Activated CD8-positive, alpha-beta memory T cell treated with anti-CD3 and anti-CD28 coated beads, Interleukin-2, amount 50 U/mL, for 4 hours (primary cell): ENCODE data around the gene CISTR.
A peak's percentile ranks its signal among the peaks of the same experiment; 100 is the strongest.
"Not testable (repeated sequence)": the region's sequence is repeated elsewhere in the genome, so short reads cannot be mapped to it uniquely, and the experiment has no call there.

Experiments
- DNase-seq: peaks from one replicate; pipeline ENCODE4 v3.0.0-alpha.2; 2020

CISTR gene

DNA sequence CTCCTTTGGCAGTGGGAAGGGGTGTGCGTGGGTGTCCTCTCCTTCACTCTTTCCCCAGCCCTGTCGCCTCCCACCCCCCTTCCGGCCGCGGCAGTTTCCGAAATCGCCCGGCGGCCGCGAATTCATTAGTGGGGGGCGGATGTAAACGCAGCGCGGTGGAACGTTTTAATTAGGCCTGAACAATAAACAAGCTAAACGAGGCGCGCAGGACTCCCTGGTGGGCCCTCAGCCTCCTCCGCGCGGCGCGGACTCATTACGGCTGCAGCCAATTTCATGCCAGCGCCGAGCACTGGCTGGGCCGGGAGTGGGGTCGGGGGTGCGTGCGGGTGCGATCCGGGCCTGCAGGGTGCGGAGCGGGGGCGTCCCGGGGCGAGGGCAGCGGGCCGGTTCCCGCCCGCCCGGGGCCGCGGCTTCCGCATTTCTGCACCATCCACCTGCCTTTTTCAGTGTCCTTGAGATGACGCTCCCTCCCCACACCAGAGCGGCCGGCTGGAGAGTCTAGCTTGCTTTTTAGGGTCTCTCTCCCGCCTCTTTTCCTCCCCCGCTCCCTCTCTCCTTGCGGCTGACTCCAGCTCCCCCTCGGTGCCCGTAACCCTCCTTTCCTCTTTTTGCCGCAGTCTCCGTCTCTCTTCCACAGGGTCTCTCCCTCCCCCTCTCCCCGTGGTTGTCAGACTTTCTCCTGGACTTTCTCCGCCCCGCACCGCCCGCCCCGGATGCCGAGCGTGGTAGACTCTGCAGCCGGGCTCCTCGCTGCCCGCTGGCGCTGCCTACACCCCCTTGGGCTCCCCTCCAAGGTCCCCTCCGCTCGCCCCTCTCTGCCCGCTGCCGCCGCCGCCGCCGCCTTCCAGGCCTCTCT is at the start of gene CISTR:
CISTR (minus strand) TSS at position 644 of the 856 bp plus-strand sequence.
- peak; percentile 37 for DNase-seq

DNA sequence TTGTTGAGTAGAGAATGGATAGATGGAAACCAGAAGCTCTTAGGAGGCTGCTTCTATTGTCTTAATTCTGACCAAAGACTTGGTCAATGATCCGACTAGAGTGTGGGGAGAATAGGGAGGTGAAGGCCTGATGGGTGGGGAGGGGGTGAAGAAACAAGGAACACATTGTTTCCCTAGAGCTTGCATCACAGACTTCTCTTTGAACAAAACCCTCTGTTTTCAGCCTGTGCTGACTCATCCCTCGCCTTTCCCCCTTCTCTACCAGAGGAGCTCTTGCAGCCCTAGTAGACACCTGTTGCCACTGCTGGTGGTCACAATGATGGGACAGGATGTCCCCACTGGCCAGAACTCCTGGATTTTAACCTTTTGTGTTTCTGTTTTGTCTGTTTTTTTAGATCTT is 46.8 kb upstream of the CISTR start:
- DNase-seq, result no peak

DNA sequence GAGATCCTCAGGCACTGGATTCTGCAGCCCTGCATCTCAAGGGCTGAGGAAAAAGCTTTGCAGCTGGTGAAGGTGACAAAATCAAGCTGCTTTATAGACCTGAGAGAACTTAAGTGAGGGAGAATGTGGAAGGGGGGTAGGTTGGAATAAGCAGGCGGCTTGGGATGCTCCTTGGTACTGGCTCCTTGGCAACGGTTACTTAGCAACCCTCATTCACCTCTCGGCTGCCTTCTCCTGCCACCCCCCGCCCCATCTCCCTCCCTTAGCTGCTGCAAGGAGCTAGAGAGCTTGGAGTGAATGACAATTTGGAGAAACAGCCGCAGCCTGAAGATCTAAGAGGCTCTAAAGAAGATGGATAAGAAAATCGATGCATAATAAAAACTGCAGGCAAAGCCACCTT is 44.1 kb upstream of the CISTR start:
- DNase-seq, result no peak

DNA sequence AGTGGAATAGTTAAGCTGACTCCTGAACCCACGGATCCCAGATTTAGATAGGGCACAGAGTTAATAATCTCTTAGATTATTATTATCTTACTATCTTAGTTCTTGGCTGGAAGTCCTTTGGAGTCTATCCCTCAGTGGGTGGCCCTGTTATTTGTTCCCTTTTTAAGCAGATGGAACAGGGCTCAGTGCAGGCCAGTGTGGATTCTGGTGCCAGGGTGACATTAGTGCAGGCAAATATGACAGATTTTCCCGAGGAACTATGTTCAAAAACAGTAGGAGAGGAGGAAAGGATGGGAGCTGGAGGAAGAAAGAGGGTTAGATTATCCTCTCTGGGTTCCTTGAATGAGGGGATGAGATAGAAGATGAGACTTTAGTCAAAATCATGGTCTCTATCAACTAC is 41.4 kb upstream of the CISTR start:
- DNase-seq, result no peak

DNA sequence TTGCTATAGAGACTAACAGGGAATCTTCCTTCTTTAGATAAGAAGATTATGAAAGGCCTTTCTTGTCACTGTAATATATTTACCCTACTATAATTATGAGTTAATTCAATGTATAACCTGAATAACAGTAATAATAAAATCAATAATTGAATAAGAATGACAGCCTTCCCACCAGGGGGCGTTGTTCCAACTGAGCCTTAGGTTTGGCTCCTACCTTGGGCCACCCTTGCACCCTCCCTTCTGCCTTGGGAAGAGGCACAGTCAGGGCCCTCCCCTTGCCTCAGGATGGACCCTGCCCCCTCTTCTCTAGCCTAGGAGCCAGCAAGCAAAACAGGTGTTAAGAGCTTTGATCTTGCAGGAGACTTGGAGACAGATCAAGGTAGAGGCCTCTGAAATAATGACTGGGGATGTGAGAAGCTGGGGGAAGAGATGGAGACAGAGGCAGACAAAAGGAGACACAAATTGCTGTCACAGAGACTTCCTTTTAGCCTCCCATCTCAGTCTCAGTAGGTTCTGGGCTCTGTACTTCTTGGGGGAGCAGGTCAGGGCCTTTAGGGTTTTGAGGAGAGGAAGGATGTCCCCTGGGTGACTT is 40.1 kb upstream of the CISTR start:
- peak; percentile 41 for DNase-seq

DNA sequence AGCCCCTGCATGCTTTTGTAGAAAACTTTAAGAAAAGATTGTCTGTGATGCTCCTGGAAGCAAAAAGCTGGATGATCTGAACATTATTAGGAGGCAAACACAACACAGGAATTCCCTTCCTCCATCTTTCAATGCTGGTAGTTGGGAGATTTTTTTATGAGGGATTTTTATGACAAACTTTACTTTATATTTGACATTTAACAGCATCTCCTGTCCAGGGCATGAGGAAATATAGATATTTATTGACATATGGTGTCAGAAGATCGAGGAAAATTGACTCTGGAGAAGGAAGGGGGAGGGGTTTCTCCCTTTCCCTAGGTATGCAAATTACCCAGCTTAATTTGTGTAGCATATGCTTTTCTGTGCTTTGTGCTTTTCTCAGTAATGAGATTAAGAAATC is 37.8 kb upstream of the CISTR start:
- DNase-seq, result no peak

DNA sequence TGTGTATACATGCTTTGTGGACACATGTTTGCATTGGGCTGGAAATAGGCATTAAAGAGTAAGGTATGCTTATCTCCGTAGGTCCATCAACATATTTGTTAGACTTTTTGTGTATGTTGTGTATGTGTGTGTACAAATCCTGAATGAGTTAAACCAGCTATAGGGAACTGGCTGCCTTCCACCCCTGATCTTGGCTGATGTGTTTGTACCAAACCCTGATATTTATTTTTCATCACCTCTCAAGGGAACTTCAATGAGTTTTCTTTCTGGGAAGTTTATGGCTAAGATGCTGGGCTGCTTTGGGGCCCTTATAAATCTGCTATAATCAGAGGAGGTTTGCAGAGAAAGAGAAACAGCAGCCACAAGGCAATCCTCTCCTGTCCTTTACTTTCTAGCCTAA is 37.1 kb upstream of the CISTR start:
- DNase-seq, result no peak

DNA sequence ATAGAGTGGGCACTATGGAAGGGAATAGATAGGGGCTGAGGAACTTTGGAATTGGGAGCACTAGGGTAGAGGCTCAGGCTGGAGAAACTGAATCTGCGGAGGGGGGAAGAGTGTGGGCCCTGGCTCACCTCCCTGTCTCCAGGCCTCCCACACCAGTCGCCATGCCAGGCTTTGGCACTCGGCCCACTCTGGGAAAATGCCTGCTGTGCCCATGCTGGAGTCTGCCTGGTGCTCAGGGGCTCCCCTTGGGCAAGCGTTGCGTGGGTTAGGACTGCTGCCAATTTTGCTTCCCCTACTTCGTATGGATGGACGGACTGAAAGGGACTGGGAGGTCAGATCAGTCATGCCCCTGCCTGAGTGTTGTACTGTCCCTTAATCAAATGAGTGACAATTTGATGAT is 34.6 kb upstream of the CISTR start:
- DNase-seq, result no peak

DNA sequence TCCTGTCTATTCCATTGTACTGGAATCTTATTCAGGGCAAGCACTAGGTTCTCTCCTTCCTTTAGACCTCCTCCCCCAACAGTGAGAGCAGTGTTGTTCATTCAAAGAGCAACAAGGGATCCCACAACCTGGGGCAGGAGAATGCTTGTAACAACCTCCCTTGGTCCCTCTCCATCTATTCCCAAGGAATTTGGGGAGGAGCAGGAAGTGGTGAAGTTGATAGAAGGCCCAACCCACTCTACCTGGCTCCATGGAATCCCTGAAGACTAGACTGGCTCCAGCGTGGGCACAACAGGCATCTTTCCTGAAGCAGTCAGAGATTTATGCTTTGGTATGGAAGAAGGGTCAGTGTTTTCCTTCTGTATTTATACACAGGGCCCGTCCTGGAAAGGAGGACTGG is 33.4 kb upstream of the CISTR start:
- no peak for DNase-seq

DNA sequence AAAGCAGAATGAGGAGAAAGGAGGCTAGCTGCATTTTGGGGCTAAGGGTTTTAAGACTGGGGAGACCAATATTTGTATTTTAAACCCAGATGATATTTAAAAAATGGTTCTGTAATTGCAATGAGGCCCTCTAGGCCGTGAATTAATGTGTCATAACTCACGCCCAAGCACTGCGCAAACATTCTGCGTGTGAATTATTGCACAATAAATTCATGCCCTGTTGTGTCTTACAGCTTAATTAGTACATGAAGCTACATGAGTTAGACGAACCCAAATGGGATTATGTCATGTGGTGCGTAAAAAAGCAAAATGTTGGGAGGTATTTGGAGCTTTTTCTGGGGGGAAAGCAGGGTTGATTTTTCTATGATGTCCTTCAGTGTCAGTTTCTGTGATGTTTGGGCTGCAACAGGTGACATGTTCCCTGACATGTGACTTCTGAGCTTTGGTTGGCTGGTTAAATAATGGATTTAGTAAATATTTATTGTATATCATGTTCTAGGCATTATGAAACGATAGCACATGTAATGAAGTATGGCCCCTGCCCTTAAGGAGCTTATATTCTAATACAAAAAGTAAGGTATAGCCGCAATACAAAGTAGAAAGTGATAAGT is 30.4 kb upstream of the CISTR start:
- DNase-seq, result no peak

DNA sequence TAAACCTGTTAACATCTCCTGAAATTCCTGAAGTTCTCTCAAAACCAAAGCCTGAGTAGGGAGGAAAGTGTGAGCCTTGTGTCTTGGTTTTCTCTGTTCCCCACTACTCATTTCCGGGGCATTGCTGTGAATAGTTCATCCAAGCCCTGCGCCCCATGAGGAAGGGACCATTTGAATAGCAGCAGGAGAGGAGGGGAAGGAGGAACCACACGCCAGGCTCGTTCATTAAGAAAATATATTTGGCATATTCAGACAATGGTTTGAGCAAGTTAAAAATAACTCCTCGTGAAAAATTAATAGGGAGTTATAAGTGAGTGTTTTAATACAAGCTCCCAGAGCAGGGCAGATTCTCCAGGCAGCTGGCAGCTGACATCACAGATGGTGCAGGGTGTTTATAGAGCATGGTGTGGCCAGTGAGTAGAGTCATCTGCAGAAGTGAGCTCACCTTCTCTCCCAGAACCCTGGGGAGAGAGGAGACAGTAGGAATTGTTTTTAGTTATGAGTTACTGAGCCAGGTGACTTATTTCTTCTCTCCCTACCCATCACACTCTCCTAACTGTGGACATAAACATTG is 29.5 kb upstream of the CISTR start:
- no peak for DNase-seq

DNA sequence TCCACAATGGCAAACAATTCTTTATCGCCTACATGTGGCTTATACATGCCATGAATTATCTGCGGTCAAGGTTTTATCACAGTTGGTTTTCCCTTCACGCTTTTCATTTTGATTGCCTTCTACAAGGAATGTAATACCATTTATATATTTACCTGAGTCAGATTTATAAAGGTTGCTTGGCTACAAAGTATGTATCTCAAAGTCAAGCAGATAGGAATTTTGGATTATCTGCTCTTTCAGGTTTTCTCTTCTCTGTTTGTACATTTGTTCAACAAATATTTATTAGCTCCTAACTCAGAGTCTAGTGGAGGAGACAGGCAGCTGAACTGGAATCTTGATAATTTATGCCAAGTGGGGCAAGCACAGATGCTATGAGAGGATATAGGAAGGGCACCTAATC is 28.5 kb upstream of the CISTR start:
- DNase-seq, result no peak

DNA sequence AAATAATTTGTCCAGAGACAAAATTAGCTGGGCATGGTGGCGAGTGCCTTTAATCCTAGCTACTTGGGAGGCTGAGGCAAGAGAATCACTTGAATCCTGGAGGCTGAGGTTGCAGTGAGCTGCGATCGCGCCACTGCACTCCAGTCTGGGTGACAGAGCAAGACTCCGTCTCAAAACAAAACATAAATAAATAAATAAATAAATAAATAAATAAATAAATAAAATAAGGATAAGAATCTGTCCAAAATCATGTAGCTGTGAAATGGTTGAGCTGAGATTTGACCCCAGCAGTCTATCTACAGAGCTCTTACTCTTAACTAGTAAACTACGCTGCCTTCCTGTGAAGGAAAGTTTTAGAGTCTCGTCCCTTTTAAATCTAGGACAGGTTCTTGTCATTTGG is 27.9 kb upstream of the CISTR start:
- not testable (repeated sequence) for DNase-seq

DNA sequence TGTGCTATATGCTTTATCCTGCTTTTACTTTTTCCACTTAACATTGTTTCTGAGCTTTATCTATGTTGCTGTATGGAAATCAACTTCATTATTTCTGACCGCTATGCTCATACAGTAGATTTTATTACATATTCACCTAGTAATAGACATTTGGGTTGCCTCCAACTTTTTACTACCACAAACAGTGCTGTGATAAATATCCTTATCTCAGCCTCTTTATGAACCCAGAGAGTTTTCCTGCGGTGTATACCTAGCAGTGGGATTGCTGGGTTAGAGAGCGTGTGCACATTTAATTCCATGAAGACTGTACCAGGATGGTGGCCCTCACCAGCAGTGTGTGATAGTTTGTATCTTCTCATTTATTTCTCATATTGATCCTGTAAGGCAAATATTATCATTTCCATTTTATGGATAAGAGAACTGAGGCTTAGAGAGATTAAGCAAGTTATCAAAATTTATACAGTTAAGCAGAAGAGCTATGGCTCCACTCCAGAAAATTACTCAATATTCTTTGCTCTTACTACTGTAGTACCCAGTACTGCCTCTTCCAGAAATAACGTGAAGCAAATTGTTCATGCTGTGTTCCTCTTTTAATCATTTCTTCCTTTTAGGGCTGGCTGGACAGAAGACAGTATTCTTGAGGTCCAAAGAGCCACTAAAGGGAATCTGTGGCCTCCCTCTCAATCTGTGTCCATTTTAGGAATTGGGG is 26.3 kb upstream of the CISTR start:
- no peak for DNase-seq

DNA sequence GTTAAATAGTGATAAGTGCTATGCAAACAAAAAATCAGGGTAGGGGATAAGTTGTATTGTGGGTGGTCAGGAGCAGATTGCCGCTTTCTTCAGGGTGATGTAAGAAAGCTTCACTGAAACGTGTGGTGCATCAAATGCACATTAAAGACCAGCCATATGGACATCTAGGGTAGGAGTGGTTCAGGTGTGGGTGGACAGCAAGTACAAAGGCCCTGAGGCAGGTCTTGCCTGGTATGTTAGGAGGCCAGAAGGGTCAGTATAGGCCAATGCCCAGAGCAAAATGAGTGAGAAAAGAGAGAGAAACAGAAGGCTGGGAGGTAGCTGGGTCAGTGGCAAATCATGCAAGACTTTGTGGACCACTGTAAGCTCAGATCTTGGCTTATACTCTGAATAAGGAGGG is 25.6 kb upstream of the CISTR start:
- DNase-seq, result no peak

DNA sequence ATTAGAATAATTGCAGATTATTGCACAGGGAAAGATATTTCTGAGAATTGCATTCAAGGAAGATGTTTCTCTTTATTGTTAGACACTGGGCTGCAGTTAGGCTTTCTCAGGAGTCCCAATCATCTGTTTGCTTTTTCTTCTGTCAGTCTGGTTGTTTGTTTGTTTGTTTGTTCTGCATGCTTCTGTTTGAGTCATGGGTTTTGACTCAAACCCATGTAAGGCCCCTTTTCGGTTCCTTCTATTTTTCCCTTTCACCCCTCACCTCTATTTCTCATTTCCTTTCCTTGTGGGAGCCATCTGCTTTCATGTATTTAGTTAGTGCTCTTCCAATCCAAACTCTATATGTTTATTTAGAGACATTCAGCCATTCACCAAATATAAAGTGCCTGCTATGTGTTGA is 25.1 kb upstream of the CISTR start:
- DNase-seq, result no peak

DNA sequence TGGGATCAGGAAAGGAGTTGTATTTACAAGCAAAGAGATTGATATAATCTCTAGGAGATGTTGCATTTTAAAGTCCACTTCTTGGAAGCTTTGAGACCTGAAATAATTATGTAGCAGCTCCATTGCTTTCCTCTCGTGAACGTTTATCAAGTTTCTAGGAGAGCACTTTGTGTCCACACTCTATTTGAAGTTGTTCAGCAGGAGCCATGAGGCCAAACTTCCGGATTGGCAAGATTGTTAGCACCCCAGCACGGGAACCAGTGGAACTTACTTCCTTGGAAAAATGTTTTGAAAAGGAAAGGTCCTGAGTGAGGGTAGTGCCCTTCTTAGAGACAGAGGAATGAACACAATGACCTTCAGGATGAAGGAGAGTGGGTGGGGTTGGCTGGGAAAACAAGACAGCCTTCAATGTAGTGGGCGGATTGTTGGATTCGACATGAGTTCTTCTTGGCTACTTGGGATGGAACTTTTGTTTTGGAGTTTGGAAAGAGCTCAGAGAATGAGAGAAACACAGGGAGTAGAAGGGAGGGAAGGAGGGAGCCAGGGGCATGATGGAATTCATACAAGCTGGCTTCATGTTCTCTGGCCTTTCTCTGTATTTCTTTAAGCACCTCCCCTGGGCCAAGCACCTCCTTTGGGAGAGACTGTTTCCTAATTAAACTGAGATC is 23.8 kb upstream of the CISTR start:
- DNase-seq, result no peak

DNA sequence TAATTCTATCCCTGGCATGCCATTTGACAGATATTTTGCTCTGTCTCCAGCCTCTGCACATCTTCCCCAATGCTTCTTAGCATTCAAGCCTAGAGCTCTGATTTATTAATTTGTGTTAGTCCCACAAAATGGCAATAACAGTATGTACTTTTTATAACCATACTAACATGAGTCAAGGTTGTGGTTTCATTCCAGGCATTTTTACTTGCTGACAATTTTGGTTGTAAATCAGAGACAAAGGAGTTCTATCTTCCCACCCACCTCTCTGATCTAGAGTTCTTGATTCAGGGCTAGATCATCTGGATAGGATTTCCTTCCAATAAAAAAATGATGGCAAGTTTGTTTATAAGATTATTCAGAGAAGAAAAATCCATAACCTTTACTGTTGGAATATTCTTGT is 18.5 kb upstream of the CISTR start:
- DNase-seq, result no peak

DNA sequence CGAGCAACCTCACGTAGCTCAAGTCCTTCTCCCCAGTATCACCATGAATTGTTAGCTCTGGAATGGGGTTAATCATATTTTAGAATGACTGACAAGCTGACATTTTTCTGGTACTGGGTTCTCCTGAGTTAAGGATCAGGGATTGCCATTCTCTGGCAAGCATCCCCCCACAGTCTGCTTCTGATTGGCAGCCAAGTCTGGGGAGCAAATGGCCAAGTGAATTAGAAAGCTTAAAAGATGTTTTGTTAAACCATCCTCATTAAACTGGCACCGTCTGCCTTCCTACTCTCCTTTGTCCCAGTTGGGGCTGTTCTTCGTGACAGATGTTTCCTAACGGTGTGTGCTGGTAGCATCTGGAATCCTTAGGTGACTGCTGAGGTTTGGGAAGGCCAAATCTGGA is 17.2 kb upstream of the CISTR start:
- DNase-seq, result no peak

DNA sequence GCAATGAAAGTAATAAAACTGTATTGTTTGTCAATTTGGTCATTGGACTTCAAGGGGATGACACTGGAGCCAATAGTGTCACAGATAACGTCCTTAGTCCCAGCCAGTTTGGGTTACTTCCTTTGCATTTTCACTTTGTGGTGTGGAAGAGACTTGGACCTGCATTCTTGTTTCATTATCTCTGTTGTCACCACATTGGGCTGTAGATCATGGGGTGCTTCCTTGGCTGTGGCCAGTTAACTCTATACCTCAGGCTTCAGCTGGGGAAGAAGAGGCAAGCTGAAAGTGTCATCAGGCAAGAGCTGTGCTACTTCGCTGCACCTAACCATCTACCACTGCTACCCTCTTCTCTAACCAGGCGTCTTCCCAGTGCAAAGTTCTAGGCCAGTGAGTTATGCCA is 15.1 kb upstream of the CISTR start:
- no peak for DNase-seq

DNA sequence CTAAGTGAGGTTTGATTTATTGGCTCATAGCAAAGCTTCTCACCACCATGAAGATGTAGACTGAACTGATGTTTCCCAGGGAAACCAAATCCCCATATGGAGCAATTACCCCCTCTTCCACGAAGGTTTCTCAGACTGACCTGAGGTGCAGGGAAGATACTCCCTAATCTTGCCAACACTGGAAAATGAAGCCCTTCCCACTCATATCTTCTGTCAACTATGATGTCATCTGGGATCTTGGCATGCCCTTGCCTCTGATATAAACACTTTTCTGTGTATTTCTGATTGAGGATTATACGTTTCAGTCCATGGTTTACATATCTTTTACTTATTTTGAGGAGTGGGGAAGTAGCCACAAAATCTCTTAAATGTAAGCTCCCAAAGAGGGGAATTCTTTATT is 14.1 kb upstream of the CISTR start:
- no peak for DNase-seq

DNA sequence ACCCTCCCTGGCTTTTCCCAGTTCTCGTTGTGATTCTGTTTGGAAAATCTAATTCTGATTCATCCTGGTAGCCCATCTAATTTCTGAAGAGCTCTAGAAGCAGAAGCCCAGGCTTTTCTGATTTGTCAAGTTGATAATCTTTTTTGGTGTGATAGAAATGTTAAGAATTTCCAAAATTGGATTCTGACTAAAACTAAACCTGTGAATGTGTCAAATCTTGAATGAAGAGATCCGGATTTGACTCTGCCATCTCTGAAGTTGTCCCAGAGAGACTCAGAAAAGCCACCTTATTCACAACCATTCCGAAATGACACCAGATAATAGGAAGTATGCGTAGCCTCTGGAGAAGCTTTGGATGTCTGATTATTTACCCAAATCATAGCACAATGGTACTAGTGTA is 12.8 kb upstream of the CISTR start:
- DNase-seq, result no peak

DNA sequence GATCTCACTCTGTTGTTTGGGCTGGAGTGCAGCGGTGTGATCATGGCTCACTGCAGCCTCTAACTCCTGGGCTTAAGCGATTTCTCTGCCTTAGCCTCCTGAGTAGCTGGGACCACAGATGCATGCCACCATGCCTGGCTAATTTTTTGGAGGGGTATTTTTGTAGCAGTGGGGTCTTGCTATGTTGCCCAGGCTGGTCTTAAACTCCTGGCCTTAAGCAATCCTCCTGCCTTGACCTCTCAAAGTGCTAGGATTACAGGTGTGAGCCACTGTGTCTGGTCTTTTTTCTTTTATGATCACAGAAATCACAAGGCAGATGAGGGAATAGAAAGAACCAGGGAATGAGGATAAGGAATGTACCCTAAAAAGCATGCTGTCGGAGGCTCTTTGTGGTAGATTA is 11.0 kb upstream of the CISTR start:
- DNase-seq, result not testable (repeated sequence)
